ENCODE data around the gene SCN1A. TPM values are rescaled to one million over a fixed set of nuclear protein-coding genes. Genes with fewer than 3 reads are reported as not detected.

SCN1A gene
- total and polyA plus RNA-seq, 2 experiments from 2014 or later, result 1.2 to 1.3 TPM

DNA sequence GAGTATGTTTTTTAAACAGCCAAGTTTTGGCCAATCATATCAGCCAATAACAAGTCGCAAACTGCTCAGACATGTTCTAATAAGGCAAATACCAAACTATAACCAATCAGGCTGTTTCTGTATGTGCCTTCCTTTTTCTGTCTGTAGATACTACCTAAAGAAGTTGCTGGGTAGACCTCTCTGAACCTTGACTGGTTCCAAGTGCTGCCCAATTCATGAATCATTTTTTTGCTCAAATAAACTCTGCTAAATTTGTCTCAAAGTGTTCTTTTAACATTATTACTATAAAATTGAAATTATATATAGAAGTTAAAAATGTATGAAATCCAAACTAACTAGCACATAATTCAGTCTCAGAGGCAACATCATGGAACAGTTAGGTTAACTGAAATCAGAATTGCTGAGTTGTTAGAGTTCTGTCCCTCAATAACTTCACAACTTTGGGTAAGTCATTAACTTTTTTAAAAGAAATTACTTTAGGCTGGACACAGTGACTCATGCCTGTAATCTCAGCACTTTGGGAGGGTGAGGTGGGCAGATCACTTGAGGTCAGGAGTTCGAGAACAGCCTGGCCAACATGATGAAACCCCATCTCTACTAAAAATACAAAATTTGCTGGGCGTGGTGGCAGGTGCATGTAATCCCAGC lies 169.4 kb downstream of the SCN1A start (continued):
- TF ChIP-seq, protein P1, sequence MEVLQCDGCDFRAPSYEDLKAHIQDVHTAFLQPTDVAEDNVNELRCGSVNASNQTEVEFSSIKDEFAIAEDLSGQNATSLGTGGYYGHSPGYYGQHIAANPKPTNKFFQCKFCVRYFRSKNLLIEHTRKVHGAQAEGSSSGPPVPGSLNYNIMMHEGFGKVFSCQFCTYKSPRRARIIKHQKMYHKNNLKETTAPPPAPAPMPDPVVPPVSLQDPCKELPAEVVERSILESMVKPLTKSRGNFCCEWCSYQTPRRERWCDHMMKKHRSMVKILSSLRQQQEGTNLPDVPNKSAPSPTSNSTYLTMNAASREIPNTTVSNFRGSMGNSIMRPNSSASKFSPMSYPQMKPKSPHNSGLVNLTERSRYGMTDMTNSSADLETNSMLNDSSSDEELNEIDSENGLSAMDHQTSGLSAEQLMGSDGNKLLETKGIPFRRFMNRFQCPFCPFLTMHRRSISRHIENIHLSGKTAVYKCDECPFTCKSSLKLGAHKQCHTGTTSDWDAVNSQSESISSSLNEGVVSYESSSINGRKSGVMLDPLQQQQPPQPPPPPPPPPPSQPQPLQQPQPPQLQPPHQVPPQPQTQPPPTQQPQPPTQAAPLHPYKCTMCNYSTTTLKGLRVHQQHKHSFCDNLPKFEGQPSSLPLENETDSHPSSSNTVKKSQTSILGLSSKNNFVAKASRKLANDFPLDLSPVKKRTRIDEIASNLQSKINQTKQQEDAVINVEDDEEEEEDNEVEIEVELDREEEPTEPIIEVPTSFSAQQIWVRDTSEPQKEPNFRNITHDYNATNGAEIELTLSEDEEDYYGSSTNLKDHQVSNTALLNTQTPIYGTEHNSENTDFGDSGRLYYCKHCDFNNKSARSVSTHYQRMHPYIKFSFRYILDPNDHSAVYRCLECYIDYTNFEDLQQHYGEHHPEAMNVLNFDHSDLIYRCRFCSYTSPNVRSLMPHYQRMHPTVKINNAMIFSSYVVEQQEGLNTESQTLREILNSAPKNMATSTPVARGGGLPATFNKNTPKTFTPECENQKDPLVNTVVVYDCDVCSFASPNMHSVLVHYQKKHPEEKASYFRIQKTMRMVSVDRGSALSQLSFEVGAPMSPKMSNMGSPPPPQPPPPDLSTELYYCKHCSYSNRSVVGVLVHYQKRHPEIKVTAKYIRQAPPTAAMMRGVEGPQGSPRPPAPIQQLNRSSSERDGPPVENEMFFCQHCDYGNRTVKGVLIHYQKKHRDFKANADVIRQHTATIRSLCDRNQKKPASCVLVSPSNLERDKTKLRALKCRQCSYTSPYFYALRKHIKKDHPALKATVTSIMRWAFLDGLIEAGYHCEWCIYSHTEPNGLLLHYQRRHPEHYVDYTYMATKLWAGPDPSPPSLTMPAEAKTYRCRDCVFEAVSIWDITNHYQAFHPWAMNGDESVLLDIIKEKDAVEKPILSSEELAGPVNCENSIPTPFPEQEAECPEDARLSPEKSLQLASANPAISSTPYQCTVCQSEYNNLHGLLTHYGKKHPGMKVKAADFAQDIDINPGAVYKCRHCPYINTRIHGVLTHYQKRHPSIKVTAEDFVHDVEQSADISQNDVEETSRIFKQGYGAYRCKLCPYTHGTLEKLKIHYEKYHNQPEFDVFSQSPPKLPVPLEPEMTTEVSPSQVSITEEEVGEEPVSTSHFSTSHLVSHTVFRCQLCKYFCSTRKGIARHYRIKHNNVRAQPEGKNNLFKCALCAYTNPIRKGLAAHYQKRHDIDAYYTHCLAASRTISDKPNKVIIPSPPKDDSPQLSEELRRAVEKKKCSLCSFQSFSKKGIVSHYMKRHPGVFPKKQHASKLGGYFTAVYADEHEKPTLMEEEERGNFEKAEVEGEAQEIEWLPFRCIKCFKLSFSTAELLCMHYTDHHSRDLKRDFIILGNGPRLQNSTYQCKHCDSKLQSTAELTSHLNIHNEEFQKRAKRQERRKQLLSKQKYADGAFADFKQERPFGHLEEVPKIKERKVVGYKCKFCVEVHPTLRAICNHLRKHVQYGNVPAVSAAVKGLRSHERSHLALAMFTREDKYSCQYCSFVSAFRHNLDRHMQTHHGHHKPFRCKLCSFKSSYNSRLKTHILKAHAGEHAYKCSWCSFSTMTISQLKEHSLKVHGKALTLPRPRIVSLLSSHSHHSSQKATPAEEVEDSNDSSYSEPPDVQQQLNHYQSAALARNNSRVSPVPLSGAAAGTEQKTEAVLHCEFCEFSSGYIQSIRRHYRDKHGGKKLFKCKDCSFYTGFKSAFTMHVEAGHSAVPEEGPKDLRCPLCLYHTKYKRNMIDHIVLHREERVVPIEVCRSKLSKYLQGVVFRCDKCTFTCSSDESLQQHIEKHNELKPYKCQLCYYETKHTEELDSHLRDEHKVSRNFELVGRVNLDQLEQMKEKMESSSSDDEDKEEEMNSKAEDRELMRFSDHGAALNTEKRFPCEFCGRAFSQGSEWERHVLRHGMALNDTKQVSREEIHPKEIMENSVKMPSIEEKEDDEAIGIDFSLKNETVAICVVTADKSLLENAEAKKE (CRISPR knock-in tag; IDR thresholded peaks at IDR 0.05), result no peak

DNA sequence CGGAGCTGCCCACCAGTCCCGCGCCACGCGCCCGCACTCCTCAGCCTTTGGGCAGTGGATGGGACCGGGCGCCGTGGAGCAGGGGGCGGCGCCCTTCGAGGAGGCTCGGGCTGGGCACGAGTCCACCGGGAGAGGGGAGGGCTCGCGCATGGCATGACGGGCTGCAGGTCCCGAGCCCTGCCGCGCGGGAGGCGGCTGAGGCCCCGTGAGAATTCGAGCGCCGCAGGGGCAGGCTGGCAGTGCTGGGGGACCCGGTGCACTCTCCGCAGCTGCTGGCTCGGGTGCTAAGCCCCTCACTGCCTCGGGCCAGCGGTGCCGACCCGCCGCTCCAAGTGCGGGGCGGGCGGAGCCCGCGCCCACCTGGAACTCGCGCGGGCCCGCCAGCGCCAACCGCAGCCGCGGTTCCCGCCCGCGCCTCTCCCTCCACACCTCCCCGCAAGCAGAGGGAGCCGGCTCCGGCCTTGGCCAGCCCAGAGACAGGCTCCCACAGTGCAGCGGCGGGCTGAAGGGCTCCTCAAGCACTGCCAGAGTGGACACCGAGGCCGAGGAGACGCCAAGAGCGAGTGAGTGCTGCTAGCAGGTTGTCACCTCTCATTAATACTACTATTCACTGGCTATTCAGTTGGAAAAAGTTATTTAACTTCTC lies 170.7 kb downstream of the SCN1A start:
- no peaks in the 10 kb centered on the region for H3K36me3 Mint-ChIP-seq (ENCODE audit: low read depth)
- peaks cover 7% of the 10 kb centered on the region for H3K9me3 Mint-ChIP-seq
- DNase-seq (ENCODE audit: low spot score), result no peak
- H3K27me3 ChIP-seq (ENCODE audit: insufficient read depth), result no peaks in the 10 kb centered on the region
- H3K4me3 Mint-ChIP-seq, result no peak overlapping the region
- H3K27me3 Mint-ChIP-seq (ENCODE audit: insufficient read depth, low read depth, poor library complexity), result peaks cover 4% of the 10 kb centered on the region
- H3K27ac Mint-ChIP-seq, result no peak overlapping the region
- no peak overlapping the region for H3K4me2 ChIP-seq
- no peaks in the 10 kb centered on the region for H4K20me1 ChIP-seq (replicated peaks; ENCODE audit: insufficient read depth)
- peaks cover 11% of the 10 kb centered on the region for H3K79me2 ChIP-seq (replicated peaks; ENCODE audit: insufficient read depth)
- TF ChIP-seq, protein P2, sequence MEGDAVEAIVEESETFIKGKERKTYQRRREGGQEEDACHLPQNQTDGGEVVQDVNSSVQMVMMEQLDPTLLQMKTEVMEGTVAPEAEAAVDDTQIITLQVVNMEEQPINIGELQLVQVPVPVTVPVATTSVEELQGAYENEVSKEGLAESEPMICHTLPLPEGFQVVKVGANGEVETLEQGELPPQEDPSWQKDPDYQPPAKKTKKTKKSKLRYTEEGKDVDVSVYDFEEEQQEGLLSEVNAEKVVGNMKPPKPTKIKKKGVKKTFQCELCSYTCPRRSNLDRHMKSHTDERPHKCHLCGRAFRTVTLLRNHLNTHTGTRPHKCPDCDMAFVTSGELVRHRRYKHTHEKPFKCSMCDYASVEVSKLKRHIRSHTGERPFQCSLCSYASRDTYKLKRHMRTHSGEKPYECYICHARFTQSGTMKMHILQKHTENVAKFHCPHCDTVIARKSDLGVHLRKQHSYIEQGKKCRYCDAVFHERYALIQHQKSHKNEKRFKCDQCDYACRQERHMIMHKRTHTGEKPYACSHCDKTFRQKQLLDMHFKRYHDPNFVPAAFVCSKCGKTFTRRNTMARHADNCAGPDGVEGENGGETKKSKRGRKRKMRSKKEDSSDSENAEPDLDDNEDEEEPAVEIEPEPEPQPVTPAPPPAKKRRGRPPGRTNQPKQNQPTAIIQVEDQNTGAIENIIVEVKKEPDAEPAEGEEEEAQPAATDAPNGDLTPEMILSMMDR (conservative IDR thresholded peaks at IDR 0.05; ENCODE audit: low read depth in 2 of 2), result no peak
- H2AFZ ChIP-seq, result no peak overlapping the region
- no peak overlapping the region for H3K27ac ChIP-seq (ENCODE audit: low read depth)
- no peaks in the 10 kb centered on the region for H3K36me3 ChIP-seq (ENCODE audit: insufficient read depth)
- H3F3A ChIP-seq (replicated peaks; ENCODE audit: low read depth), result no peaks in the 10 kb centered on the region
- peaks cover 3% of the 10 kb centered on the region; the same call in 2 of the 3 replicates for H3K4me1 Mint-ChIP-seq
- no peak overlapping the region for H3K4me3 ChIP-seq
- no peaks in the 10 kb centered on the region for H3K9me2 ChIP-seq (ENCODE audit: insufficient read depth)
- ATAC-seq, result no peak
- peaks cover 13% of the 10 kb centered on the region for H3K4me1 ChIP-seq (ENCODE audit: insufficient read depth)

All from GM23338 (cell line).